ENCODE results near the gene B4GALNT1. TPM values are rescaled to one million over a fixed set of nuclear protein-coding genes. Genes with fewer than 3 reads are reported as not detected.

B4GALNT1 gene
- total and polyA plus RNA-seq, 9 of the 15 experiments (the other 6 are each of a cell fraction or from before 2014, with no cell fraction given): 1.0 to 32.2 (median 9.8) TPM

DNA sequence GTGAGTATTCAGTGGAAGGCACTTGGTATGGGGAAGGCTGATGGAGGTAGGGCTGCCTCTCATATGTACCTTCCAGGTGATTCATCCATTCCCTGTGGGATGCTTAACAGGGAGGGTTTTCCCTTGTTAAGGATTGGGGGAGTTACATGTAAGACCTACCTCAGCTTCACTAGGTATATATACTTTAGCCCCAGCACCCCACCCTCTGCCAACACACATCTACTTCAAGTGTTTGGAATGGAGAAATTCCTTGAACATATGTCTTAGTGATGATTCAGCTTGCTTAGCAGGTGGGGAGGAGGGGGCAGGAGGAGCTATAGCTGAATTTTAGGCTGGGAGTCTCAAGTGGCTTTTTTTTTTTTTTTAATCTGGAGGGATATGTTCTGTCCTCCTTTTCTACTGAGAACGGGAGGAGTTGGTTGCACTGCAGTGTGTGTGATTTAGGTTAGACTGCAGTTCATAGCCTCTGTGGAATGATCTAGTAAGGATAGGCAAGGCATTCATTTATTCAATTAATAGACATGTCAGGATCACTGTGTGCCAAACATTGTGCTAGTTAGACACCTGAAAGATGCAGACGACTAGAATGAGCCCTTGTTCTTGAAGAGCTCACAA is 40.3 kb downstream of the B4GALNT1 start:
- no TSS peak for BruUV-seq (replicated peaks)
- Histone ChIP-seq H3K4me1 (replicated peaks in 1 of 2; ENCODE audit: control insufficient read depth in 2 of 2, insufficient read depth in 2 of 2, low read length in 2 of 2) (peaks cover 22 to 23% of the 10 kb centered on the region in 2 experiments), H3K9me1 (ENCODE audit: control insufficient read depth, insufficient read depth, low read length) (no peaks in the 10 kb centered on the region), H3K27me3 (ENCODE audit: control insufficient read depth in 2 of 2, insufficient read depth in 2 of 2, low read length in 2 of 2) (no peaks in the 10 kb centered on the region), H3K9me3 (replicated peaks; ENCODE audit: control insufficient read depth, insufficient read depth, low read depth, low read length) (no peaks in the 10 kb centered on the region), H3K9ac (ENCODE audit: insufficient read depth in 1 of 2, low read depth in 2 of 2, low read length in 2 of 2) (no peak overlapping the region; a peak in 1 of 4 replicates), H3K4me3 (peak overlapping the region; percentile 72; the same call in 1 of the 2 replicates), H3K36me3 (ENCODE audit: control insufficient read depth, insufficient read depth, low read length) (peaks cover 39% of the 10 kb centered on the region; the same call in 2 of the 3 replicates), H2AFZ (ENCODE audit: low read depth, low read length) (no peak overlapping the region), H3K79me2 (ENCODE audit: control insufficient read depth, insufficient read depth, low read length) (peaks cover 27% of the 10 kb centered on the region), H3K4me2 (ENCODE audit: insufficient read depth, low read length) (peak overlapping the region; percentile 77; the same call in 1 of the 2 replicates), H3K27ac (ENCODE audit: extremely low read depth, low read depth, low read length) (no peak overlapping the region), H4K20me1 (replicated peaks; ENCODE audit: control insufficient read depth, insufficient read depth, low read length) (no peaks in the 10 kb centered on the region)
- in situ Hi-C loops (cut with MboI) (no loop called here), intact Hi-C loops (cut with micrococcal nuclease) (no loop called here)
- CTCF ChIA-PET (ENCODE audit: low intra/inter-chr PET ratio): interaction anchor here (1.2 kb wide), 1 partner anchor 101 kb away, joined by 3 read pairs; the partner anchor contains the start of gene OS9
- WGBS (ENCODE audit: insufficient coverage, low coverage, missing lambda C conversion rate): 39% methylated on average over 2 of the region's 2 CpGs
- POLR2A ChIA-PET: interaction anchor here (0.5 to 4.2 kb wide), 12 partner anchors 8 to 215 kb away, joined by 3 to 20 read pairs (median 4); partner anchors contain the start of genes DDIT3, OS9 and TSPAN31
- ATAC-seq (no peak), FAIRE-seq (no peak), DNase-seq (ENCODE audit: extremely low read depth in 1 of 4, low spot score in 3 of 4) (no peak)
- TF ChIP-seq SPI1 (IDR thresholded peaks at IDR 0.05; ENCODE audit: borderline replicate concordance, low read depth, low read length): no peak
- TF ChIP-seq ZNF780A (CRISPR knock-in tag; IDR thresholded peaks at IDR 0.05): no peak
- no peak for TF ChIP-seq SMAD4 (CRISPR knock-in tag; conservative IDR thresholded peaks at IDR 0.05)
- no peak for TF ChIP-seq KHSRP (IDR thresholded peaks at IDR 0.05)
- TF ChIP-seq, protein P1, sequence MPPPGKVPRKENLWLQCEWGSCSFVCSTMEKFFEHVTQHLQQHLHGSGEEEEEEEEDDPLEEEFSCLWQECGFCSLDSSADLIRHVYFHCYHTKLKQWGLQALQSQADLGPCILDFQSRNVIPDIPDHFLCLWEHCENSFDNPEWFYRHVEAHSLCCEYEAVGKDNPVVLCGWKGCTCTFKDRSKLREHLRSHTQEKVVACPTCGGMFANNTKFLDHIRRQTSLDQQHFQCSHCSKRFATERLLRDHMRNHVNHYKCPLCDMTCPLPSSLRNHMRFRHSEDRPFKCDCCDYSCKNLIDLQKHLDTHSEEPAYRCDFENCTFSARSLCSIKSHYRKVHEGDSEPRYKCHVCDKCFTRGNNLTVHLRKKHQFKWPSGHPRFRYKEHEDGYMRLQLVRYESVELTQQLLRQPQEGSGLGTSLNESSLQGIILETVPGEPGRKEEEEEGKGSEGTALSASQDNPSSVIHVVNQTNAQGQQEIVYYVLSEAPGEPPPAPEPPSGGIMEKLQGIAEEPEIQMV (tag; conservative IDR thresholded peaks at IDR 0.05; ENCODE audit: low read depth): no peak
- TF ChIP-seq SREBF1 (IDR thresholded peaks at IDR 0.05; ENCODE audit: borderline replicate concordance, low read depth, low read length): no peak
- TF ChIP-seq, protein P2, sequence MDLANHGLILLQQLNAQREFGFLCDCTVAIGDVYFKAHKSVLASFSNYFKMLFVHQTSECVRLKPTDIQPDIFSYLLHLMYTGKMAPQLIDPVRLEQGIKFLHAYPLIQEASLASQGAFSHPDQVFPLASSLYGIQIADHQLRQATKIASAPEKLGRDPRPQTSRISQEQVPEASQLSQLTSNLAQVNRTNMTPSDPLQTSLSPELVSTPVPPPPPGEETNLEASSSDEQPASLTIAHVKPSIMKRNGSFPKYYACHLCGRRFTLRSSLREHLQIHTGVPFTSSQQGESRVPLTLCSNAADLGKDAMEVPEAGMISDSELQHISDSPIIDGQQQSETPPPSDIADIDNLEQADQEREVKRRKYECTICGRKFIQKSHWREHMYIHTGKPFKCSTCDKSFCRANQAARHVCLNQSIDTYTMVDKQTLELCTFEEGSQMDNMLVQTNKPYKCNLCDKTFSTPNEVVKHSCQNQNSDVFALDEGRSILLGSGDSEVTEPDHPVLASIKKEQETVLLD (IDR thresholded peaks at IDR 0.05): no peak
- TF ChIP-seq, protein P3, sequence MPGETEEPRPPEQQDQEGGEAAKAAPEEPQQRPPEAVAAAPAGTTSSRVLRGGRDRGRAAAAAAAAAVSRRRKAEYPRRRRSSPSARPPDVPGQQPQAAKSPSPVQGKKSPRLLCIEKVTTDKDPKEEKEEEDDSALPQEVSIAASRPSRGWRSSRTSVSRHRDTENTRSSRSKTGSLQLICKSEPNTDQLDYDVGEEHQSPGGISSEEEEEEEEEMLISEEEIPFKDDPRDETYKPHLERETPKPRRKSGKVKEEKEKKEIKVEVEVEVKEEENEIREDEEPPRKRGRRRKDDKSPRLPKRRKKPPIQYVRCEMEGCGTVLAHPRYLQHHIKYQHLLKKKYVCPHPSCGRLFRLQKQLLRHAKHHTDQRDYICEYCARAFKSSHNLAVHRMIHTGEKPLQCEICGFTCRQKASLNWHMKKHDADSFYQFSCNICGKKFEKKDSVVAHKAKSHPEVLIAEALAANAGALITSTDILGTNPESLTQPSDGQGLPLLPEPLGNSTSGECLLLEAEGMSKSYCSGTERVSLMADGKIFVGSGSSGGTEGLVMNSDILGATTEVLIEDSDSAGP (CRISPR knock-in tag; IDR thresholded peaks at IDR 0.05): no peak
- no peak for TF ChIP-seq CHCHD3 (CRISPR knock-in tag; IDR thresholded peaks at IDR 0.05)
- TF ChIP-seq, protein P4, sequence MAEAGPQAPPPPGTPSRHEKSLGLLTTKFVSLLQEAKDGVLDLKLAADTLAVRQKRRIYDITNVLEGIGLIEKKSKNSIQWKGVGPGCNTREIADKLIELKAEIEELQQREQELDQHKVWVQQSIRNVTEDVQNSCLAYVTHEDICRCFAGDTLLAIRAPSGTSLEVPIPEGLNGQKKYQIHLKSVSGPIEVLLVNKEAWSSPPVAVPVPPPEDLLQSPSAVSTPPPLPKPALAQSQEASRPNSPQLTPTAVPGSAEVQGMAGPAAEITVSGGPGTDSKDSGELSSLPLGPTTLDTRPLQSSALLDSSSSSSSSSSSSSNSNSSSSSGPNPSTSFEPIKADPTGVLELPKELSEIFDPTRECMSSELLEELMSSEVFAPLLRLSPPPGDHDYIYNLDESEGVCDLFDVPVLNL (CRISPR knock-in tag; IDR thresholded peaks at IDR 0.05; ENCODE audit: low read depth): no peak
- no peak for TF ChIP-seq ZNF212 (CRISPR knock-in tag; IDR thresholded peaks at IDR 0.05)
- no peak for TF ChIP-seq PHF8 (IDR thresholded peaks at IDR 0.05; ENCODE audit: borderline replicate concordance, low read length)
- TF ChIP-seq SMARCA5 (IDR thresholded peaks at IDR 0.05): no peak
- TF ChIP-seq ZNF77 (CRISPR knock-in tag; IDR thresholded peaks at IDR 0.05): no peak
- TF ChIP-seq, protein P5, sequence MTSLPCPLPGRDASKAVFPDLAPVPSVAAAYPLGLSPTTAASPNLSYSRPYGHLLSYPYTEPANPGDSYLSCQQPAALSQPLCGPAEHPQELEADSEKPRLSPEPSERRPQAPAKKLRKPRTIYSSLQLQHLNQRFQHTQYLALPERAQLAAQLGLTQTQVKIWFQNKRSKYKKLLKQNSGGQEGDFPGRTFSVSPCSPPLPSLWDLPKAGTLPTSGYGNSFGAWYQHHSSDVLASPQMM (CRISPR knock-in tag; IDR thresholded peaks at IDR 0.05): no peak
- no peak for TF ChIP-seq EP400 (IDR thresholded peaks at IDR 0.05)
